H1 (cell line): Measurements from ENCODE around the gene FBXO17. TPM values are rescaled to one million over a fixed set of nuclear protein-coding genes. Genes with fewer than 3 reads are reported as not detected.

ENCODE experiments used
- ATF2 ChIP-seq: IDR thresholded peaks from 2 replicates; pipeline ENCODE4 v1.6.1; 2012; ENCODE audit warnings: low read length, inconsistent platforms
- EZH2 ChIP-seq: fragments of 200-600 bp; sonication (generic); IDR thresholded peaks from 2 replicates; pipeline ENCODE4 v1.7.1; 2012; ENCODE audit warnings: low read depth, mild to moderate bottlenecking, moderate library complexity, low read length, inconsistent platforms; ENCODE audit not compliant: severe bottlenecking
- FOSL1 ChIP-seq: IDR thresholded peaks from 2 replicates; pipeline ENCODE4 v1.6.1; 2011; ENCODE audit warnings: mild to moderate bottlenecking, low read depth, low read length, moderate library complexity; ENCODE audit not compliant: insufficient read depth
- NRF1 ChIP-seq: IDR thresholded peaks from 2 replicates; pipeline ENCODE4 v1.6.1; 2011; ENCODE audit warnings: mild to moderate bottlenecking, low read depth, low read length, improper control_type of control experiment
- RFX5 ChIP-seq: IDR thresholded peaks from 2 replicates; pipeline ENCODE4 v1.6.1; 2011; ENCODE audit warnings: low read depth, low read length, improper control_type of control experiment, borderline replicate concordance
- TAF1 ChIP-seq: IDR thresholded peaks from 2 replicates; pipeline ENCODE4 v1.6.1; 2011; ENCODE audit warnings: mild to moderate bottlenecking, low read depth, low read length
- polyA plus RNA-seq, 7 experiments: library from polyadenylated mRNA; depleted of rRNA in 3 of 7; stranded (reverse) in 5 of 7; unstranded in 2 of 7; fragments of >200 nt in 5 of 7; fragments of 200-250 nt in 2 of 7; gene quantifications; 1 replicate in 5 of 7; 2 replicates in 1 of 7; 4 replicates in 1 of 7; pipeline versions ENCODE4 v1.2.1 to v1.2.3, GENCODE V29; 2011 to 2013; ENCODE audit warnings: missing spikeins in 2 of 7, mixed read lengths in 2 of 7
- total RNA-seq: library from RNA; stranded (reverse); fragmentation: NEBNext Ultra II Directional; extraction: Animal tissue kit (Norgen Biotek cat#: 25700); gene quantifications from 2 replicates; pipeline ENCODE4 v1.2.1, GENCODE V29; 2021

The FBXO17 gene
- total and polyA plus RNA-seq, 2 of the 8 experiments (the other 6 are each of a cell fraction or from before 2014, with no cell fraction given) = 11.7 to 15.3 TPM

DNA sequence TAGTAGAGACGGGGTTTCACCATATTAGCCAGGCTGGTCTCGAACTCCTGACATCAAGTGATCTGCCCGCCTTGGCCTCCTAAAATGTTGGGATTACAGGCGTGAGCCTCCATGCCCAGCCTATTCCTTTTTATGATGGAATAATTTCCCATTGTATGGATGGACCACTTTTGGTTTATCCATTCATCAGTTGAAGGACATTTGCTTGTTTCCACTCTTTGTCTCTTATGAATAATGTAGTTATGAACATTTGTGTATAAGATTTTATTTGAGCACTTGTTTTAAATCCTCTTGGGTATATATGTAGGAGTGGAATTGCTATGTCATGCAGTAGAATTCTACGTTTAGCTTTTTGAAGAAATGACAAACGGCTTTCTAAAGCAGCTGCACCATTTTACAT is 33.5 kb upstream of the FBXO17 start (continued):
- TF ChIP-seq ATF2 (no peak), FOSL1 (no peak), RFX5 (no peak), EZH2 (no peak), TAF1 (no peak), NRF1 (no peak)
